Measurements from ENCODE around the gene ASB10. TPM values are rescaled to one million over a fixed set of nuclear protein-coding genes. Genes with fewer than 3 reads are reported as not detected.

ASB10 gene
- total RNA-seq, 1 donor from 2014 or later = 41.4 TPM

DNA sequence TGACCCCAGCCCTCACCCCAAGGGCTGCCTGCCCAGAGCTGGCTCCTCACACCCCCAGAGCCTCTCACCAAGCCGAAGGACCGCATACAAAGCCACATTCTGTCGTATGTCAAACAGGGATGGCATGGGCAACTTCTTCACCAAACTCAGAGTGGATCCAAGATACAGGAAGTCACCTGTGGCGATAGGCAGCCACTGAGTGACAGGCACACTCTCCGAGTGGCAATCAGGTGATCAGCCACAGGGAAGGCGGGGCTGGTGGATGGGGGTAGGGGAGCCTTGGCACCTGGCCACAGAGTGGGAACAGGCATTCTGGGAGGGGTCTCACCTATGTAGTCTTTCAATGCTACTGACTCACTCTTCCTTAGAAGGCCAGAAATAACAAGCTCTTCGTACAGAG, 7.1 kb upstream of the ASB10 start:
- DNase-seq (ENCODE audit: missing footprints) = no peak
- no peak for ATAC-seq
- intact Hi-C loops (cut with DNase I) = no loop called here

DNA sequence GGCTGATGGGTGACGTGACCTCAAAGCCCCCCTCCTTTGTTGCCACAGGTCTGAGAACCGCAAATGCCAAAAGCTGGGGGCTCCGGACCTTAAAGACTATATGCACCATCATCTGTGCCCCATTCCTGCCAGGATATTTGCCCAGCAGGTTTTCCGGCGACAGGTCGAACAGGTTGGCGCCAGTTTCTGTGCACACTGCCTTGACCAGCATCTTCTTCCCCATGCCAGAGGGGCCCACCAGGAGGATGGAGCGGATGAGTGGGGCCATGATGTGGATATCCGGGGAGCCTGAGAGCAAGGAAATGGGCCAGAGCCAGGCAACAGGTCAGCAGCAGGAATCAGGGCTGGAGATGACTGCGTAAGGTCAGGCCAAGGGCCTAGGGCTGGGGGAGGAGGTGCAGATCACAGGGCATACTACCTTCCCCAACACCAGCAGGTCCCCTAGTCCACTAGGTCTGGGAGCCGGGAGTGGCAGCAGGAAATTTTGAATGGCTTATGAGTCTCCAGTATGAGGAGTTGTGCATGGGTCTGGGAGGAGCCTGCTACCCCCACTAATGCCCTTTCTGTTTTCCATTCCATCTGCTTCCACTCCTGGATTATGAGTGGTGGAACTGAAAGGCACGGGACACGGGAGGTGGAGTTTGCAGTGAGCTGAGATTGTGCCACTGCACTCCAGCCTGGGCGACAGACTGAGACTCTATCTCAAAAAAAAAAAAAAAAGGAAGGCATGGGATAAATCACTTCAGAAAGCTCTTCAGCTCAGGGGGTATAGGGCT, 6.3 kb upstream of the ASB10 start:
- intact Hi-C loops (cut with DNase I) = no loop called here
- ATAC-seq (no peak), DNase-seq (ENCODE audit: missing footprints) (no peak)

GRCh38 chr7:151192002-151192539, 5.0 kb upstream of the ASB10 start:
- peak; percentile 60 for DNase-seq (ENCODE audit: missing footprints)
- intact Hi-C loops (cut with DNase I) = no loop called here

GRCh38 chr7:151191544-151191943, 4.5 kb upstream of the ASB10 start:
- ATAC-seq (no peak), DNase-seq (ENCODE audit: missing footprints) (peak; percentile 42)
- intact Hi-C loops (cut with DNase I) = no loop called here

More at GRCh38 chr7:151192002-151192539, 5.0 kb upstream of the ASB10 start:
- ATAC-seq = no peak

- ATAC-seq (no peak), DNase-seq (ENCODE audit: missing footprints) (no peak)
- intact Hi-C loops (cut with DNase I) = loop anchor here (5.0 kb wide), 1 partner anchor 53 kb away; no protein-coding TSS in a partner anchor
Observed at GRCh38 chr7:151189038-151189437, 2.0 kb upstream of the ASB10 start.

GRCh38 chr7:151188252-151188542, 1.1 kb upstream of the ASB10 start:
- DNase-seq (ENCODE audit: missing footprints) (peak; percentile 31), ATAC-seq (no peak)
- intact Hi-C loops (cut with DNase I) = loop anchor here (5.0 kb wide), 1 partner anchor 54 kb away; no protein-coding TSS in a partner anchor

GRCh38 chr7:151187409-151188251, 580 bp upstream of the ASB10 start:
- ATAC-seq (peak; percentile 90), DNase-seq (ENCODE audit: missing footprints) (peak; percentile 73)
- intact Hi-C loops (cut with DNase I) = loop anchor here (2.0 to 5.0 kb wide), 2 partner anchors 39 to 55 kb away; partner anchors contain the start of gene ABCF2

- DNase-seq (ENCODE audit: missing footprints) (peak; percentile 44), ATAC-seq (peak; percentile 14)
- intact Hi-C loops (cut with DNase I) = loop anchor here (2.0 to 5.0 kb wide), 2 partner anchors 41 to 56 kb away; partner anchors contain the start of gene ABCF2
Observed at GRCh38 chr7:151185762-151186639, 1.0 kb downstream of the ASB10 start.

- intact Hi-C loops (cut with DNase I) = no loop called here
- no peak for ATAC-seq
- DNase-seq (ENCODE audit: missing footprints) = peak; percentile 60
Observed at GRCh38 chr7:151181011-151181431, 6.0 kb downstream of the ASB10 start.

GRCh38 chr7:151179946-151180345, 7.1 kb downstream of the ASB10 start:
- ATAC-seq = no peak
- intact Hi-C loops (cut with DNase I) = no loop called here

GRCh38 chr7:151179287-151179860, 7.7 kb downstream of the ASB10 start:
- DNase-seq (ENCODE audit: missing footprints) = peak; percentile 45
- intact Hi-C loops (cut with DNase I) = no loop called here
- ATAC-seq = no peak

More at GRCh38 chr7:151179946-151180345, 7.1 kb downstream of the ASB10 start:
- DNase-seq (ENCODE audit: missing footprints) = no peak

GRCh38 chr7:151178831-151179230, 8.2 kb downstream of the ASB10 start:
- DNase-seq (ENCODE audit: missing footprints) = no peak
- intact Hi-C loops (cut with DNase I) = no loop called here
- ATAC-seq = no peak

GRCh38 chr7:151178236-151178635, 8.8 kb downstream of the ASB10 start:
- ATAC-seq (no peak), DNase-seq (ENCODE audit: missing footprints) (no peak)
- intact Hi-C loops (cut with DNase I) = no loop called here

DNA sequence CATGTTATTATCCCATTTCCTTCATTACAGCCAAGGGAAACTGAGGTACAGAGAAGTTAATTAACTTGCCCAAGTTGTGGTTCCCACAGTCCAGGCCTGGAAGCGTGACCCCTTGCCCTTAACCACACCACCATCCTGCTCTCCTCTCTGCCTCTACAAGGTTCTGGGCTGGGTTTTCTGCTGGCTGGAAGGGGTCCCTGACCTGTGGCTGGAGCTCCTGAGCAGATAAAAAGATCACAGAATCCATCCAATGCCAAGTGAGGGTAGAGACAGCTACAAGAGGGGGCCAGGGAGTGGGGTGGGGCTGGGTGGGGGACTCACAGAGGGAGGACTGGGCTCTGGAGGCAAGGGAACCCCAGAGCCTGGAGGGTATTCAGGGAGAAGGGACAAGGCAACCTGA, 9.7 kb downstream of the ASB10 start:
- DNase-seq (ENCODE audit: missing footprints) = no peak
- intact Hi-C loops (cut with DNase I) = no loop called here
- no peak for ATAC-seq

DNA sequence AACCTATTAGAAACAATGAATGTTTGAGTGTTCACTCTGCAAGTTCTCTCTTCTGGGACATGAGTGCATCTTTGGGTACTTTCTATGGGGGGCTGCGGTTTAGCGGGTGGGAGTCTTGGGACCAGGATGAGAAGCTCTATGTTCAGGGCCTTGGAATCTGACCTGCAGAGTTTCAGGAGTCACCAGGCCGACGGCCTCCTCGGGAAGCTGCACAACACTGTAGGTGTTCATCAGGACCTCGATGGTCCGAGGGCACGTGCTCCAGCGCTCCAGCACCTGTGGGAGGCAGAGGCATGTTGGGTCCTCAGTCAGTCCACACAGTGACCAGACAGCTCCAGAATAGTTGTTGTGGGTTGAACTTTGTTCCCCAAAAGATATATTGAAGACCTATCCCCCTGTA, 10.6 kb downstream of the ASB10 start:
- DNase-seq (ENCODE audit: missing footprints) (peak; percentile 30), ATAC-seq (no peak)
- intact Hi-C loops (cut with DNase I) = no loop called here

- intact Hi-C loops (cut with DNase I) = no loop called here
- DNase-seq (ENCODE audit: missing footprints) (peak; percentile 62), ATAC-seq (no peak)
Observed at GRCh38 chr7:151175793-151176311, 11.2 kb downstream of the ASB10 start.

DNA sequence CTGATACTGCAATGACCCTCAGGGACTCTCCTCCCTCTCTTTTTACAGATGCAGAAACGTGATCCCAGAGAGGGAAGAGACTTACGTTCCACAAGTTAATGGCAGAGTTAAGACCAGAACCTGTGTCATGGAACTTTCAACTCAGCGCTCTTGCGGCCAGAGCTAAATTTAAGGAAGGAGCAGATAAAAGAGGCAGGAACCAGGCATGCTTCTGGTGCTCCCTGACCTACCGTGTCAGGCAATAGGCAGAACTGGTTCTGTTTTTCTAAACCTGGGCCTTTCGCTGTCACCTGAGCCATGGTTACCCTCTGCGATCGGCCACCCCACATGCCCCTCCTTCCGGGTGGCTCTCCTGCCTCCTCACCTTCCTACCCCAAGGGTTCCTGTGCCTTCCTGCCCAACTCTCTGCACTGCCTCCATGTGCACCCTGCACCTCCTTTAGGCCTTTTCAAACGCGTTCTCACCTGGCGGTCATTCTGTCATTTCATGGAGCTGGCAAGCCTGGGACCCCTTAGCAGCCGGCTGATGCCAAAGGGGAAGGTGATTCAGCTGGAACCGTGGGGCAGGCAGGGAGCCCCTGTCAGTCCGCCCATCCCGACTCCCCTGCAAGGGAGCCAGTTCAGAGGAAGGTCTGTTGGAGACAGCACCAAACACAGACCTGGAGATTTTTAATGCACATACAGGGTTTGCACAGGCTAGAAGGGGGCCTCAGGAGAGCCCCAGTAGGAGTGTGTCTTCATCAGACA, 11.8 kb downstream of the ASB10 start:
- ATAC-seq (no peak), DNase-seq (ENCODE audit: missing footprints) (no peak)
- intact Hi-C loops (cut with DNase I) = no loop called here

All from Right ventricle myocardium inferior (tissue), 1 donor.